ENCODE results near the gene GYS2. TPM values are rescaled to one million over a fixed set of nuclear protein-coding genes. Genes with fewer than 3 reads are reported as not detected.

The GYS2 gene
- total RNA-seq, 2 donors from 2014 or later, result not detected

GRCh38 chr12:21526053-21526452, 78.6 kb downstream of the GYS2 start, which contains the start of gene SPX:
SPX (plus strand) TSS chr12:21526296; CDS start chr12:21526473, 177 bp downstream.
- Histone ChIP-seq H3K36me3 (no peaks in the 10 kb centered on the region), H3K9me3 (no peaks in the 10 kb centered on the region), H3K4me1 (replicated peaks) (no peaks in the 10 kb centered on the region), H3K27ac (no peak within 1 kb of the TSS), H3K27me3 (replicated peaks; ENCODE audit: insufficient read depth) (no peaks in the 10 kb centered on the region), H3K4me3 (no peak within 1 kb of the TSS)
- intact Hi-C loops (cut with DNase I), result no loop called here
- TF ChIP-seq POLR2A (IDR thresholded peaks at IDR 0.05), result no peak
- no peak for TF ChIP-seq POLR2AphosphoS5 (IDR thresholded peaks at IDR 0.05)
- TF ChIP-seq CTCF (IDR thresholded peaks at IDR 0.05), result no peak
- WGBS, result 96% methylated on average over 1 of the region's 1 CpG
- DNase-seq (ENCODE audit: low spot score), result no peak

- intact Hi-C loops (cut with DNase I), result no loop called here
- no peak for DNase-seq (ENCODE audit: low spot score)
- no peak for TF ChIP-seq POLR2A (IDR thresholded peaks at IDR 0.05)
- TF ChIP-seq POLR2AphosphoS5 (IDR thresholded peaks at IDR 0.05), result no peak
- no peak for TF ChIP-seq CTCF (IDR thresholded peaks at IDR 0.05)
Measured at GRCh38 chr12:21523148-21523547, 81.5 kb downstream of the GYS2 start.

GRCh38 chr12:21521541-21521940, 83.1 kb downstream of the GYS2 start:
- no peaks in the 10 kb centered on the region for H3K9me3 ChIP-seq
- no peak overlapping the region for H3K27ac ChIP-seq
- H3K4me3 ChIP-seq, result no peak overlapping the region
- no peaks in the 10 kb centered on the region for H3K27me3 ChIP-seq (replicated peaks; ENCODE audit: insufficient read depth)
- DNase-seq (ENCODE audit: low spot score), result no peak
- no peaks in the 10 kb centered on the region for H3K36me3 ChIP-seq
- intact Hi-C loops (cut with DNase I), result no loop called here
- WGBS, result 29% methylated on average over 1 of the region's 1 CpG
- H3K4me1 ChIP-seq (replicated peaks), result no peaks in the 10 kb centered on the region
- TF ChIP-seq CTCF (IDR thresholded peaks at IDR 0.05) (no peak), POLR2A (IDR thresholded peaks at IDR 0.05) (no peak), POLR2AphosphoS5 (IDR thresholded peaks at IDR 0.05) (no peak)

More at GRCh38 chr12:21523148-21523547, 81.5 kb downstream of the GYS2 start:
- no peaks in the 10 kb centered on the region for H3K27me3 ChIP-seq (replicated peaks; ENCODE audit: insufficient read depth)
- H3K4me1 ChIP-seq (replicated peaks), result no peaks in the 10 kb centered on the region
- H3K9me3 ChIP-seq, result no peaks in the 10 kb centered on the region
- H3K36me3 ChIP-seq, result no peaks in the 10 kb centered on the region
- H3K4me3 ChIP-seq, result no peak overlapping the region
- no peak overlapping the region for H3K27ac ChIP-seq

- Histone ChIP-seq H3K4me3 (no peak overlapping the region), H3K9me3 (no peaks in the 10 kb centered on the region), H3K27ac (no peak overlapping the region), H3K4me1 (replicated peaks) (no peaks in the 10 kb centered on the region), H3K27me3 (replicated peaks; ENCODE audit: insufficient read depth) (no peaks in the 10 kb centered on the region), H3K36me3 (peaks cover 0 to 4% of the 10 kb centered on the region in 2 donors)
- intact Hi-C loops (cut with DNase I), result no loop called here
- no peak for TF ChIP-seq POLR2A (IDR thresholded peaks at IDR 0.05)
- no peak for TF ChIP-seq POLR2AphosphoS5 (IDR thresholded peaks at IDR 0.05)
- TF ChIP-seq CTCF (IDR thresholded peaks at IDR 0.05), result no peak
- no peak for DNase-seq (ENCODE audit: low spot score)
- 64% methylated on average over 3 of the region's 3 CpGs for WGBS
Measured at GRCh38 chr12:21518451-21518850, 86.2 kb downstream of the GYS2 start.

GRCh38 chr12:21516281-21516680, 88.4 kb downstream of the GYS2 start:
- TF ChIP-seq CTCF (IDR thresholded peaks at IDR 0.05) (no peak), POLR2AphosphoS5 (IDR thresholded peaks at IDR 0.05) (no peak), POLR2A (IDR thresholded peaks at IDR 0.05) (no peak)
- intact Hi-C loops (cut with DNase I), result no loop called here
- WGBS, result 97% methylated on average over 2 of the region's 2 CpGs
- Histone ChIP-seq H3K4me1 (replicated peaks) (no peaks in the 10 kb centered on the region), H3K4me3 (no peak overlapping the region), H3K9me3 (no peaks in the 10 kb centered on the region), H3K27ac (no peak overlapping the region), H3K36me3 (peaks cover 0 to 7% of the 10 kb centered on the region in 2 donors), H3K27me3 (replicated peaks; ENCODE audit: insufficient read depth) (no peaks in the 10 kb centered on the region)
- DNase-seq (ENCODE audit: low spot score), result no peak
